ENCODE measurements around the gene TEKT2. TPM values are rescaled to one million over a fixed set of nuclear protein-coding genes. Genes with fewer than 3 reads are reported as not detected.

TEKT2 gene
- total RNA-seq, 4 donors from 2014 or later: 0.90 TPM; not detected in 3

DNA sequence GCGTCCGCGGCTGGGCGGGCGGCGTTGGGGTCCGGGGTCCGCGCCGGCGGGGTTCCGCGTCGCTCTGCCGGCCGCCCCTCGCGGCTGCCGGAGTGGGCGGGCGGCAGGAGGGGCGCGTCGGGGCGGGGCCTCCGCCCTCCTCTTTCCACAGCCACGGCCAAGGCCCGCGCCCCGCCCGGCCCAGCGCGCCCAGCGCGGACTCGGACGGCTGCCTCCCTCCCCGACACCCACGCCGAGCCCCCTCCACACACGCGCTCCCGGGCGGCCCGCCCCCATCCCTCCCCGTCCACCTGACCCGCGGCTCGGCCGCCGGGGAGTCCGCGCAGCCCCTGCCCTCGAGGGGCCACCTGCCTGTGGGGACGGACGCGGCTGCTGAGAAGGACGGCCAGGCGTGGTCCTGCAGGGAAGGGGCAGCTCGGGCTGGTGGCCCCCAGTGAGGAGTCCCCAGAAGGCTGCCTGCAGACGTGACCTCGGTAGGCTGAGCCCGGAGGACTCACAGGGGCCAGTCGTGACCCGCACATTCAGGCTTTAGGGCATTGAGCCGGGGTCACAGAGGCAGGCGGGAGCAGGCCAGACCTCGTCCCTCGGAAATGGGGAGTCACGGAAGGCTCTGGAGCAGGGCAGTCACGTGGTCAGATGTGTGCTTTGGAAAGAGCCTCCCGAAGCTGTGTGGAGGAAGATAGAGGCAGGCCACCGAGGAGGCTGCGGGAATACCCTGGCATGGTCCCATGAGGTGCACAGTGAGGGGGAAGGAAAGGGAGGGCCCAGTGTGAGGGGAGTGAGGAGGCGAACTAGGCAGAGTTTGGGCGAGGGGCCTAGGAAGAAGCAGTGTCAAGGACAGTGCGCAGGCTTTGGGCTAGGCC is 41.5 kb downstream of the TEKT2 start, which contains the start of gene COL8A2:
Gene COL8A2 (minus strand): TSS at position 94 of the 863 bp plus-strand sequence. CDS start 24,980 bp downstream, outside the sequence.
- H3K9me3 ChIP-seq: no peaks in the 10 kb centered on the region
- no peaks in the 10 kb centered on the region for H3K36me3 ChIP-seq
- peak within 1 kb of the TSS; percentile 52 to 88 (median 79) for H3K27ac ChIP-seq
- H3K27me3 ChIP-seq: no peaks in the 10 kb centered on the region
- no peak for DNase-seq (ENCODE audit: low spot score in 2 of 2)
- WGBS, 2 donors: 21 to 22% methylated on average over 13 to 18 of the region's 77 CpGs
- H3K4me1 ChIP-seq: peaks cover 0 to 43% (median 6%) of the 10 kb centered on the region in 4 donors
- TF ChIP-seq, protein P1, sequence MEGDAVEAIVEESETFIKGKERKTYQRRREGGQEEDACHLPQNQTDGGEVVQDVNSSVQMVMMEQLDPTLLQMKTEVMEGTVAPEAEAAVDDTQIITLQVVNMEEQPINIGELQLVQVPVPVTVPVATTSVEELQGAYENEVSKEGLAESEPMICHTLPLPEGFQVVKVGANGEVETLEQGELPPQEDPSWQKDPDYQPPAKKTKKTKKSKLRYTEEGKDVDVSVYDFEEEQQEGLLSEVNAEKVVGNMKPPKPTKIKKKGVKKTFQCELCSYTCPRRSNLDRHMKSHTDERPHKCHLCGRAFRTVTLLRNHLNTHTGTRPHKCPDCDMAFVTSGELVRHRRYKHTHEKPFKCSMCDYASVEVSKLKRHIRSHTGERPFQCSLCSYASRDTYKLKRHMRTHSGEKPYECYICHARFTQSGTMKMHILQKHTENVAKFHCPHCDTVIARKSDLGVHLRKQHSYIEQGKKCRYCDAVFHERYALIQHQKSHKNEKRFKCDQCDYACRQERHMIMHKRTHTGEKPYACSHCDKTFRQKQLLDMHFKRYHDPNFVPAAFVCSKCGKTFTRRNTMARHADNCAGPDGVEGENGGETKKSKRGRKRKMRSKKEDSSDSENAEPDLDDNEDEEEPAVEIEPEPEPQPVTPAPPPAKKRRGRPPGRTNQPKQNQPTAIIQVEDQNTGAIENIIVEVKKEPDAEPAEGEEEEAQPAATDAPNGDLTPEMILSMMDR (IDR thresholded peaks at IDR 0.05): no peak
- TF ChIP-seq EP300 (IDR thresholded peaks at IDR 0.05) (no peak), POLR2A (IDR thresholded peaks at IDR 0.05) (peak in 1 of 2 donors; percentile 1)
- peak within 1 kb of the TSS; percentile 27 to 60 (median 44) for H3K4me3 ChIP-seq

DNA sequence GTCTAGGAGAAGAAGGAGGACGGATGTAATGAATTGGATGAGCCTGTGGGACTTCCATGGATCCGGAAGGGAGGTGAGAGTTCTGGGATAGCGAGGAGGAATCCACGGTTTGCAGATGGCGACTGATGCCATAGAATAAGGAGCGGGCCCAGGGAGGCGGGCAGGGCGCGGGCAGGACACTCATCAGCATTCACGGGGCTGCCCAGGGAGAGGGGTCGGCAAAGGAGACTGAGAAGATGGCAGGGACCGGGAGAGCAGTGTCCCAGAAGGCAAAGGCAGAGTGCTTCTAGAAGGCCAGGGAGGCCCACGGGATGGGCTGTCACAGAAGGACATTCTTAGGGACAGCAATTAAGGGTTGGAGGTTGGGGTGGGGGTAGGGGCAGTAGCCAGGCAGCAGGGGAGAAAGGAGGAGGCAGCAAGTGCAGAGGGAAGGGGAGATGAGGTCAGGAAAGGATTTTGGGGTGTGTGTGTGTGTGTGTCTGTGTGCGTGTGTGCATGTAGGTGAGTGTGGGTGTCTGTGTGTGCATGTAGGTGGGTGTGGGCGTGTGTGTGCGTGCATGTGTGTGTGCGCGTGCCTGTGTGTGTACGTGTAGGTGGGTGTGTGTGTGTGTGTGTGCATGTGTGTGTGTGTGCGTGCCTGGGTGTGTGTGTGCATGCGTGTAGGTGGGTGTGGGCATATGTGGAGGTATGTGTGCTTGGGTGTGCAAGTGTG is 42.3 kb downstream of the TEKT2 start:
- 64 to 66% methylated on average over 21 of the region's 21 CpGs for WGBS, 2 donors
- peaks cover 0 to 41% (median 6%) of the 10 kb centered on the region in 4 donors for H3K4me1 ChIP-seq

DNA sequence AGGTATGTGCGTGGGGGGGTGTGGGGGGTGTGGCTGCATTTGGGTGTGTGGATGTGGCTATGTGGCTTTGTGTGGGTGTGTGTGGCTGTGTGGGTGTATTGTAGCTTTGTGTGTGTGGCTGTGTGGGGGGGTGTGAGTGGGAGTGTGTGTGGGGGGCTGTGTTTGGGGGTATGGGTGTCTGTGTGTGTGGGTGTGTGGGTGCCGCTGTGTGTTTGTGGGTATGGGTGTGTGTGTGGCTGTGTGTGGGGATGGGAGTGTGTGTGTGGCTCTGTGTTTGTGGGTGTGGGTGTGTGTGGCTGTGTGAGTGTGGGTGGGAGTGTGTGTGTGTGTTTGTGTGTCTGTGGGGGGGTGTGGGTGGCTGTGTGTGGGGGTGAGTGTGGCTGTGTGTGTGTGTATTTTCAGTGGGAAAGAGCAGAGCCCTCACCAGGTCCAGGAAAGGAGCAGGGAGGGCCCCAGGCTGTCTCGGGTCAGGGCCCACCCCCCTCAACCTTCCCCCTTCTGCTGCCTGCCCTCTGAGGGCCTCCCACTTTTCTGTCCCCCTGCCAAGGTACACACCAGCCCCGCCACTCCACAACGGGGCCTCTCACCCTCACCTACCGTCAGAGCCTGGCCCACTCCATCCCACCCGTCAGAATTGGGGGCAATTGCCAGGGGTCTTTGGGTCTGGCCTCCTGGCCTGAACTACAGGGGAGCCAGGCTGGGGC is 43.1 kb downstream of the TEKT2 start:
- peaks cover 0 to 41% (median 6%) of the 10 kb centered on the region in 4 donors for H3K4me1 ChIP-seq
- peak overlapping the region in 2 of 4 donors; percentile 64 to 88 for H3K27ac ChIP-seq
- no peaks in the 10 kb centered on the region for H3K27me3 ChIP-seq
- TF ChIP-seq, protein P1 (IDR thresholded peaks at IDR 0.05): no peak
- TF ChIP-seq POLR2A (IDR thresholded peaks at IDR 0.05) (no peak), EP300 (IDR thresholded peaks at IDR 0.05) (no peak)
- no peaks in the 10 kb centered on the region for H3K9me3 ChIP-seq
- no peaks in the 10 kb centered on the region for H3K36me3 ChIP-seq
- WGBS, 2 donors: 40 to 60% methylated on average over 3 to 7 of the region's 7 CpGs
- H3K4me3 ChIP-seq: no peak overlapping the region
- no peak for DNase-seq (ENCODE audit: low spot score in 2 of 2)

More for the DNA sequence above, 42.3 kb downstream of the TEKT2 start:
- Histone ChIP-seq H3K27me3 (no peaks in the 10 kb centered on the region), H3K9me3 (no peaks in the 10 kb centered on the region), H3K36me3 (no peaks in the 10 kb centered on the region), H3K27ac (peak overlapping the region in 3 of 4 donors; percentile 52 to 88 (median 84)), H3K4me3 (peak overlapping the region in 2 of 4 donors; percentile 49 to 60)
- no peak for DNase-seq (ENCODE audit: low spot score in 2 of 2)
- no peak for TF ChIP-seq POLR2A (IDR thresholded peaks at IDR 0.05)
- TF ChIP-seq EP300 (IDR thresholded peaks at IDR 0.05): no peak
- TF ChIP-seq, protein P1 (IDR thresholded peaks at IDR 0.05): no peak

DNA sequence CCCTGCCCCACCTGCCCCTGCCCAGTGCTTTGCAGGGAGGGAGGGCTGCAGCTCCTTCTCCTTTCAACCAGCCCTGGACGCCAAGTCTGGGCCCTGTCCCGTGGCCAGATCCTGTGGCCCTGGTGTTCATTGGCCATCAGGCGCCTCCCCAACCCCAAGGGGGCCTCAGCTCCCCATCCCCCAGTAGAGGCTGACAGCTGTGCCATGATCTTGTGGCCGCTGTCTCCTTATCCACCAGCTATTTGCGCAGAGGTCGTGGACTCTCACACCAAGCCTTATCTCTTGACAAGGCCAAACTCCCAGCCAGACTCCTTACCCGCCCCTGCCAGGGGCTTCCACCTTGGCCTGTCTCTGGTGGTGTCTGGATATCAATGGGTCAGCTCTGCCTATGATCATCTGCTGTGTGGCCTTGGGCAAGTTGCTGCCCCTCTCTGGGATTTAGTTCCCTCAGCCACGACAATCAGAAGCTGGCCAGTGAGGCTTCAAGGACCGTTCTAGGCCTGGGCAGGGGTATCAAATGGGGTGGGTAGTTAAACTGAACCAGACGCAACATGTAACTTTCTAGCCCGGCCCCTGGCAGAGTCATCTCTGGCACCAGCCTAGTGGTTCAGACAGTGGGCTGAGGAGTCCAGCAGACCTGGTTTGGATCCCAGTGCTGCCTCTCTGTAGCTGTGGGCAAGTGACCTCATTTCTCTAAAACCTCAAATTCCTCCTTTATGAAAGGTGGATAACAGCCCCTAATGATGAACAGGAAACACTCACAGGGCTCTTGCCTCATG is 44.4 kb downstream of the TEKT2 start:
- no peak for TF ChIP-seq EP300 (IDR thresholded peaks at IDR 0.05)
- TF ChIP-seq POLR2A (IDR thresholded peaks at IDR 0.05): no peak
- TF ChIP-seq, protein P1 (IDR thresholded peaks at IDR 0.05): no peak
- WGBS, 2 donors: 85 to 86% methylated on average over 11 of the region's 11 CpGs
- peaks cover 0 to 44% (median 9%) of the 10 kb centered on the region in 4 donors for H3K4me1 ChIP-seq
- H3K27me3 ChIP-seq: no peaks in the 10 kb centered on the region
- no peaks in the 10 kb centered on the region for H3K9me3 ChIP-seq
- H3K4me3 ChIP-seq: no peak overlapping the region
- peak overlapping the region in 1 of 4 donors; percentile 88 for H3K27ac ChIP-seq
- DNase-seq (ENCODE audit: low spot score in 2 of 2): no peak
- no peaks in the 10 kb centered on the region for H3K36me3 ChIP-seq
